Stimulated activated CD4-positive, alpha-beta T cell treated with anti-CD3 and anti-CD28 coated beads, Interleukin-4, amount 100 ng/mL, for 48 hours (primary cell): ENCODE data around the gene OR2V1.
"Not testable (repeated sequence)": the region's sequence is repeated elsewhere in the genome, so short reads cannot be mapped to it uniquely, and the experiment has no call there.

Experiments
- DNase-seq, 2 donors: peaks; one replicate each; pipeline ENCODE4 v3.0.0-alpha.2; 2020; ENCODE audit warnings: low read depth in 2 of 2

Gene OR2V1

GRCh38 chr5:181130832-181131496 is at the start of gene OR2V1:
TSS of gene OR2V1 (minus strand) at chr5:181131169. CDS start at chr5:181125304, 5,865 bp downstream.
- no peak for DNase-seq

DNA sequence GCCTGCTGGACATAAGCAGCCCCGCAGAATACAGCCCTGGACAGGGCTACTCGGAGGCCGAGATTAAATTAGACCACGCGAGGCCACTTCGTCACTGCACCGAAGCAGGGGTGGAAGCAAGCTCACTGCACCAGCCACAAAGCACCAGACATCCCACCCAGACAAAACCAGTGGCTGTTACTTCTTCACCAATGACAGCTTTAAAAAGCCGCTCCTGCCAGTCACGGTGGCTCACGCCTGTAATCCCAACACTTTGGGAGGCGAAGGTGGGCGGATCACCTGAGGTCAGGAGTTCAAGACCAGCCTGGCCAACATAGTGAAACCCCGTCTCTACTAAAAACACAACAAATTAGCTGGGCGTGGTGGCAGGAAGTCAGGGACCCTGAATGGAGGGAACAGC is 46.6 kb upstream of the OR2V1 start:
- DNase-seq: not testable (repeated sequence)

- DNase-seq: no peak
Observed at GRCh38 chr5:181176254-181176952, 45.4 kb upstream of the OR2V1 start.

- peak; percentile 46 to 76 for DNase-seq
Observed at GRCh38 chr5:181173420-181174342, 42.7 kb upstream of the OR2V1 start.

DNA sequence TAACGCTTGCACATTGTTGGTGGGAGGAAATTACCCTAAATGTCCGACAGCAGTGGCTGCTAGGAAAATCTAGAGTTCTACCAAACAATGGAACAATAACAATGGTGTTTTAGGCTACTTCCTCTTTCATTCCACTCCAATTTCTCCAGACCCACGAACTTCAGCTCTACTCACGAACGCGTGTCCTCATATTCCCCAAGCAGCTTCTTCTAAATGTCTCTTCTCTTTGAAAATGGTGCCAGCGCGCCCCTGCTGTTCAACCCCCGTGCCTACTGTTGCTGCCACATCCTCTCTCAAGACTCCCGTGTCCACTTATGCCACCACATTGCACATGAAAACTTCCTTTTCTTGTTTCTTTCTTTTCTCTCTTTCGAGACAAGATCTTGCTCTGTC is 42.1 kb upstream of the OR2V1 start:
- DNase-seq: no peak

DNA sequence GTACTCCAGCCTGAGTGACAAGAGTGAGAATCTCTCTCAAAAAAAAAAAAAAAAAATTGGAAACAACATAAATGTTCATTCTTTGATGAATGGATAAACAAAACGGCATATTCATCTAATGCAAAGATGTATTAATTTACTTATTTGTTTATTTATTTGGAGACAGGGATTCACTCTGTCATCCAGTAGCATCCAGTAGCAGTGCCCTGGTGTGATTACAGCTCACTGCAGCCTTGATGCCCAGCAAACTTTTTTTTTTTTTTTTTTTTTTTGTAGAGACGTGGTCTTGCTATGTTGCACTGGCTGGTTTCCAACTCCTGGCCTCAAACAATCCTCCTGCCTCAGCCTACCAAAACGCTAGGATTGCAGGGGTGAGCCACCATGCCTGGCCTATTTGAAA is 40.8 kb upstream of the OR2V1 start:
- no peak for DNase-seq

GRCh38 chr5:181170996-181171395 is 40.0 kb upstream of the OR2V1 start:
- DNase-seq: no peak

DNA sequence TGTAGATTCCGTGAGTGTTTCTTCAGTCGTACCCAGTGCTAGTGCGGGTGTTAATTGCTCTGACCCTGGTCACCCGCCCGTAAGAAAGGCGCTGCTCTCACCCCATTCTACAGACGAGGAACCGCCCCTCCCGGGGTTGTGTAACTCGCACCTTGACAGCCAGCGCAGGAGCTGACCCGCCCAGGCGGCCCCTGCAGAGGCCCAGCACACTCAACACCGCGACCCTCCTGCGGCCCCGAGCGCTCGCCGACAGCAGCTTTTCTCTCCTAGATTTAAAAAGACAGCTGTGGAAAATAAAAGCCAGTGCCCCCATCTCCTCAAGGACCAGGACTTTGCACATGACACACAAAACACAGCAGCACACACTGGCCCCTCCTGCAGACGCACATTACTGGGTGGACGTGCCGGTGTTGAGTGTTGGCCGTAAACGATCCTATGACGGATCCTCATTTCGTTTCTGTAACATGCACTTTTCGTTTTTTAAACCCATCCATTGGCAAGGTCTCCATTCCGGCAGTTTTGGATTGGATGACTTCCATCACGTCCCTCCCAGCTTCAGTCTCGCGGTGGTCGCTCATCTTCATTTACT is 39.4 kb upstream of the OR2V1 start:
- no peak for DNase-seq

DNA sequence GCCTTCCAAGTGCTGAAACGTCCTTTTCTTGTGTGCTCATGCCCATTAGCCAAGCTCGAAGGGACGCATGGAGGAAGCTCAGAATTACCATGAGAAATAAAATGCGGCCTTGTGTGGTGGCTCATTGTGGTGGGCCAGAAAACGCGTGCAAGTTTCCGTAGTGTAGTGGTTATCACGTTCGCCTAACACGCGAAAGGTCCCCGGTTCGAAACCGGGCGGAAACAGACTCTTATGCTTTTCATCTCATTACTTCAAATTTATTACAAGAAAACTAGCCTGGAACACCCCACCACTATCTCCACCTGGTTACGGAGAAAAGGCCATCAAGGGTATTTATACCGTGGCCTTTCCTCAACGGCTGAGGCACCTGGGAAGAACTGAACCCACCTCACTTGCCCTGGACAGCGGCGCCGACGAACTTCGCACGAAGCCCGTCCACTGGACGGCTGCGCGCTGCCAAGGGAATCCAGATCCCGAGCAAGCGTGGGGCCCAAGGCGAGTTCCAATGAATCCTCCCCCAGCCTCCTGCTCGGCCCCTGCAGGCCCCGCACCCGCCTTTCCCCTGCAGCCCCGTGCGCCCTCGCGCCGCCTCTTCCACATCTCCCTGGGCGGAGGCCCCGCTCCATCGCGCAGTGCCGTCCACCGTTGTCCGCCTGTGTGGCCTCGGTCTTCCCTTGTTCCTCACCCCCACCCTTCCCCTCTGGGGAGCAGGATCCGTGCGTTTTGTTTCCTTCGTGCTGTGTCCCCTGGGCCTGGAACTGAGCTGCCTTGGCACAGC is 38.7 kb upstream of the OR2V1 start:
- DNase-seq: peak; percentile 70 to 91

- no peak for DNase-seq
Observed at GRCh38 chr5:181168595-181169118, 37.7 kb upstream of the OR2V1 start.

- DNase-seq: no peak
Observed at GRCh38 chr5:181167814-181168488, 37.0 kb upstream of the OR2V1 start.

DNA sequence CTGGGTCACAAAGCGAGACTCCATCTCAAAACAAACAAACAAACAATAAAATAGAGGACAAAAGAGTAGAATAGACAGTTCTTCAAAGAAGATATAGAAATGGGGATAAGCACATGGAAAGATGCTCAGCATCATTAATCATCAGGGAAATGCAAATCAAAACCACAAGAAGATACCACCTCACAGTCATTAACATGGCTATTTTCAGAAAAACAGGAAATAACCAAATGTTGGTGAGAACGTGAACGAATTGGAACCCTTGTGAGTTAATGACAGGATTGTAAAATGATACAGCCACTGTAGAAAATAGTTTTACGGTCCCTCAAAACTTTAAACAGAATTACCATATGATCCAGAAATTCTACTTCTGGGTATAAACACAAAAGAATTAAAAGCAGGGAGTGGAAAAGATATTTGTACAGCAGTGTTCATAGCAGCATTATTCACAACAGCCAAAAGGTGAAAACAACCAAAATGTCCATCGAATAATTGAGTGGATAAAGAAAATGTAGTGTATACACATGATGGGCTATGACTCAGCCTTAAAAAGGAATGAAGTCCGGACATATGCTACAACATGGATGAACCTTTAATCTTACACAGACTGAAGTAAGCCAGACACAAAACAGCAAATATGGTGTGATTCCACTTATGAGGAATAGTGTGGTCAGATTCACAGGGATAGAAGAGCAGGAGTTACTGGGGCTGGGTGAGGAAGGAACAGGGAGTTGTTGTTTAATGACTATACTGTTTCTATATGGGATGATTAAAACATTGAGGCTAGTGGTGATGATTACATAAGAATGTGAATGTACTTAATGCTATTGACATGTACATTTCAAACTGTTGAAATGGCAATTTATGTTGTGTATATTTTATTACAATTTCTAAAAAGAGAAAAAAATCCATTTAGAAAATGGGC is 36.1 kb upstream of the OR2V1 start:
- no peak for DNase-seq

DNA sequence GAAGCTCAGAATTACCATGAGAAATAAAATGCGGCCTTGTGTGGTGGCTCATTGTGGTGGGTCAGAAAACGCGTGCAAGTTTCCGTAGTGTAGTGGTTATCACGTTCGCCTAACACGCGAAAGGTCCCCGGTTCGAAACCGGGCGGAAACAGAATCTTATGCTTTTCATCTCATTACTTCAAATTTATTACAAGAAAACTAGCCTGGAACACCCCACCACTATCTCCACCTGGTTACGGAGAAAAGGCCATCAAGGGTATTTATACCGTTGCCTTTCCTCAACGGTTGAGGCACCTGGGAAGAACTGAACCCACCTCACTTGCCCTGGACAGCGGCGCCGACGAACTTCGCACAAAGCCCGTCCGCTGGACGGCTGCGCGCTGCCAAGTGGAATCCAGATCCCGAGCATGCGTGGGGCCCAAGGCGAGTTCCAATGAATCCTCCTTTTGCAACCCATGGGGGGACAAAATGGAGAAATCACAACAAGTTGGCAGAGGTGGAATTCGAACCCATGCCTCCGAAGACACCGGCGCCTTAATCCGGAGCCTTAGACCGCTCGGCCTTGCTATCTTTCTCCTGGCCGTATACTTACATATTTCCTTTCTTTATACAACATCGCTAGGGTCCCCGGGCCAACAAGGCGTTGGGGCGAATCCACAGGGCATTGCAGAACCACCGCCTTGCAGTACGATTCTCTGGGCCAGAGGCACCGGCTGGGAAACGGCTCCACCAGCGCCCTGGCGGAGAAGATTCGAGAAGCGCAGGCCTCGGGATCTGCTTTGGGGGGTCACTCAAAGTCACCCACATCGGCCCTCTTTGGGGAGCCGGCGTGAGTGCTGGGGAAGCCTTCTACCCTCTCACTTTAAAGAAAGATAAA is 33.3 kb upstream of the OR2V1 start:
- DNase-seq: peak in 1 of 2 donors; percentile 50

GRCh38 chr5:181163487-181164075 is 32.6 kb upstream of the OR2V1 start:
- no peak for DNase-seq

GRCh38 chr5:181161534-181162175 is 30.7 kb upstream of the OR2V1 start:
- no peak for DNase-seq

GRCh38 chr5:181160755-181161533 is 30.0 kb upstream of the OR2V1 start:
- DNase-seq: not testable (repeated sequence)
